NCI-H2227 (cell line): ENCODE data around the gene RBCK1.
"Not testable (repeated sequence)": the region's sequence is repeated elsewhere in the genome, so short reads cannot be mapped to it uniquely, and the experiment has no call there.

Source experiments
- DNase-seq: peaks from one replicate; lab custom pipeline; 2025; ENCODE audit not compliant: unreplicated experiment; lab: John Stamatoyannopoulos, UW

Gene RBCK1

DNA sequence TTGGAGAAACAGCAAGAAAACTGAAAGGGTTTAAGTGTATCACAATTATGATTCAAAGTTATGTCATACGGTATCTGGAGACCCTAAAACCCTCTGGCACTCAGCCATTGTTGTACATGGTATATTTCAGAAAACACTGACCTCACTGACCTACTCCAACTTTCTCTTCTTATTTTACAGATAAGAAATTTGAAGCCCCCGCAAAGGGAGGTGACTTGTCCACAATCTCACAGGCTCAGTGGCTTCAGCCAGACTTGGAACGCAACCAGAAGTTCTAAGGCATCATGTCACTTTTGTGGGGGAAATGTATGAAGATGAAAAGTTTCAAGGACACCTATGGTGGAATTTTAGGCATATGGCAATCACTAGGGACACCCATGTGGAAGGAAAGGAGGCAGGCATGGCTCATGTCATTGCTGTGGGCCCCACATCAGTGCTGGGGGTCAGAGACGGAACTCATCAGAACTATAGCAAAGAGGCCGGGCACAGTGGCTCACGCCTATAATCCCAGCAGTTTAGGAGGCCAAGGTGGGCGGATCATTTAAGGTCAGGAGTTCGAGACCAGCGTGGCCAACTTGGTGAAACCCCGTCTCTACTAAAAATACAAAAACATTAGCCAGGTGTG lies 32.7 kb upstream of the RBCK1 start:
- no peak for DNase-seq

DNA sequence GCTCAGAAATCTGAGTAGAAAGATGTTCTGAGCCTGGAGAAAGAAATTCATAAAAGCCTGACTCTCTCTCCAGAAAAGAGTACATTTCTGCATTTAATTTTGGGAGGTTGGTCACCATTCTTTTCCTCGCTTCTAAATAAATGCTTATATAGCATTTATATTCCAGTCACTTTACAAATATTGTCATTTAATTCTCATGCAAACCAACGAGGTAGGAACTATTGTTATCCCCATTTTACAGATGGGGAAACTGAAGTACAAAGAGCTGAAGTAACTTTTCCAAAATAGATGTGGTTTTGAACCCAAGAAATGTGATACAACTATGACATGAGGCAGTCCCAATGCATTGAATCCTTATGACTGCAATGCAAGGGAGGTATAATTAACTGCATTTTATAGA lies 32.0 kb upstream of the RBCK1 start:
- DNase-seq: no peak

GRCh38 chr20:376750-377149 lies 31.3 kb upstream of the RBCK1 start:
- DNase-seq: no peak

GRCh38 chr20:377578-377977 lies 30.5 kb upstream of the RBCK1 start:
- not testable (repeated sequence) for DNase-seq

DNA sequence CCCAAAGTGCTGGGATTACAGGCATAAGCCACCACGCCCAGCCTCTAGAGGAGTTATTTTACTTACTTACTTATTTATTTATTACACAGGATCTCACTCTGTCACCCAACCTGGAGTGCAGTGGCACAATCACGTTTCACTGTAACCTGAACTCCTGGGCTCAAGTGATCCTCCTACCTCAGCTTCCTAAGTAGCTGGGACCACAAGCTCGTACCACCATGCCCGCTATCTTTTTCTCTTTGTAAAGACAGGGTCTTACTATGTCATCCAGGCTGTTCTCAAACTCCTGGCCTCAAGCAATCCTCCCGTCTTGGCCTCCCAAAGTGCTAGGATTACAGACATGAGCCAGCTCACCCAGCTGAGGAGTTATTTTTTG lies 29.1 kb upstream of the RBCK1 start:
- DNase-seq: no peak

GRCh38 chr20:380763-381580 lies 27.1 kb upstream of the RBCK1 start:
- peak; percentile 82 for DNase-seq

GRCh38 chr20:381581-382290 lies 26.4 kb upstream of the RBCK1 start:
- peak; percentile 77 for DNase-seq

GRCh38 chr20:382291-383115 lies 25.6 kb upstream of the RBCK1 start:
- no peak for DNase-seq

DNA sequence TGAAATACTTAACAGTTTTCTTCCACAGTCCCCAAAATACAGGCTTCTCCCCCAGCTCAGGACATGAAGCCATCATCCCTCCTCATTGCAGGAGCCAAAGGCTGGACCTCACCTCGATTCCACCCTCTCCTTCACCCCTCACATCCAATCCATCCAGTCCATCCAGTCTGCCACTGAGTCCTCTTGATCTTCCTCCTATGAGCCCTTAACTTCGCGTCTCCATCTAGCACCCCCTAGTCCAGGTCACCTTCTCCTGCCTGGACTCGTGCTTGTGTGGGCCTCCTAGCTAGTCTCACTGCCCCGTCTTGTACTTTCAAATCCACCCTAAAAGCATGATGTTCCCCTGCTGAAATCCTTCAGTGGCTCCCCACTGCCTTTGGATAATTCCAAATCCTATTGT lies 24.2 kb upstream of the RBCK1 start:
- DNase-seq: no peak

- no peak for DNase-seq
Measured at GRCh38 chr20:384723-385122, 23.4 kb upstream of the RBCK1 start.

GRCh38 chr20:385448-385847 lies 22.7 kb upstream of the RBCK1 start:
- DNase-seq: no peak

DNA sequence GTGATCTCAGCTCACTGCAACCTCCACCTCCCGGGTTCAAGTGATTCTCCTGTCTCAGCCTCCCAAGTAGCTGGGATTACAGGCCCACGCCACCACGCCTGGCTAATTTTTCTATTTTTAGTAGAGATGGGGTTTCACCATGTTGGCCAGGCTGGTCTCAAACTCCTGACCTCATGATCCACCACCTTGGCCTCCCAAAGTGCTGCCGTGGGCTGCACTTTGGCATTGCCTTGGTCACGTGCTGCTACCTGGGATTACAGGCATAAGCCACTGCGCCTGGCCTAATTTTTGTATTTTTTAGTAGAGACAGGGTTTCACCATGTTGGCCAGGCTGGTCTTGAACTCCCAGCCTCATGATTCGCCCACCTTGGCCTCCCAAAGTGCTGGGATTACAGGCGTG lies 21.5 kb upstream of the RBCK1 start:
- not testable (repeated sequence) for DNase-seq

- no peak for DNase-seq
Measured at GRCh38 chr20:387520-387919, 20.6 kb upstream of the RBCK1 start.

DNA sequence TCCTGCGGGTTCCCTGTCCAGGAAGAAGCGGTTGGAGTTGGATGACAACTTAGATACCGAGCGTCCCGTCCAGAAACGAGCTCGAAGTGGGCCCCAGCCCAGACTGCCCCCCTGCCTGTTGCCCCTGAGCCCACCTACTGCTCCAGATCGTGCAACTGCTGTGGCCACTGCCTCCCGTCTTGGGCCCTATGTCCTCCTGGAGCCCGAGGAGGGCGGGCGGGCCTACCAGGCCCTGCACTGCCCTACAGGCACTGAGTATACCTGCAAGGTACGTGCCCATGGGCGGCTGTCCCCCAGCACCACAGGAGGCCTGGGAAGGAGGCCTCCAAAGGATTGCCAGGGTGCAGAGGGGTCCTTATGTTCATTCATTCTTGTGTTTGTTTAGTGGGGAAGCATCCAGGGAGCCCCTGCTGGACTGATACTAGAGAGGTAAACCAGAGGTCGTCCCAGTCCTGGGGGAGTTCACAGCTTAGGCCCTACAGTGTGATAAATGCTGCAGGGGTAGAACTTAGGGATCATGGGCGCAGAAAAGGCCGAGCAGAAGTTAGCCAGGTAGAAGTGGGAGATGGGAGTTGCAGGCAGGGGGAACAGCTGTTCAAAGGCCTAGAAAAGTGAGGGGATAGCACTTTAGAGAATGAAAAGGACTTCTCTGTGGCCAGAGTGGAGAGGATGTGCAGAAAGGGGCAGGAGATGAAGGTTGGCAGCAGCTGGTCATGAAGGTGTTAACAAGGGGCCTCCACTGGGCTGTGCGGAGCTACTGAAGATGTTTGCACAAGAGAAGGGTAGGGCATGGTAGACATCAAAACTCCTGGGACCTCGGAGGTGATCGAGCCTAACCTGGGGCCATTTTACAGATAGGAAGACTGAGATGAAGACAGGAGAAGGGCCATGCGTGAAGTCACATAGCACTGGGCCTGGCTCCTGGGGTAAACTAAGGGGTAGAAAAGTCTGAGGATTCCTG lies 19.8 kb upstream of the RBCK1 start:
- DNase-seq: no peak

GRCh38 chr20:389220-389619 lies 18.9 kb upstream of the RBCK1 start:
- DNase-seq: no peak

GRCh38 chr20:391041-391711 lies 16.9 kb upstream of the RBCK1 start:
- DNase-seq: no peak

- DNase-seq: not testable (repeated sequence)
Measured at GRCh38 chr20:393296-393695, 14.8 kb upstream of the RBCK1 start.

- no peak for DNase-seq
Measured at GRCh38 chr20:396252-396618, 11.9 kb upstream of the RBCK1 start.

GRCh38 chr20:396619-397431 lies 11.3 kb upstream of the RBCK1 start:
- no peak for DNase-seq
